HepG2 (cell line): ENCODE measurements around the gene TSGA10IP. TPM values are rescaled to one million over a fixed set of nuclear protein-coding genes. Genes with fewer than 3 reads are reported as not detected.

Source experiments
- ATAC-seq: fragments of 200-7000 bp; cut with Tn5 transposase; 3 replicates; pipeline ENCODE4 v1.9.1; 2020; ENCODE audit warnings: mild to moderate bottlenecking, moderate library complexity
- BruUV-seq: library from RNA; stranded (reverse); fragments of 400-500 nt; replicated peaks from 2 replicates; lab custom pipeline; 2021; lab: Mats Ljungman, UMichigan
- CTCF ChIA-PET: fragments of 300-600 bp; formaldehyde crosslinking; extraction: SDS; loops from one replicate; lab custom pipeline; 2021; ENCODE audit warnings: low total read pairs, inconsistent platforms, low intra/inter-chr PET ratio; lab: Yijun Ruan, JAX
- POLR2A ChIA-PET: fragments of 350-600 bp; sonication (Branson Sonifier 250); formaldehyde crosslinking; loops from one replicate; lab custom pipeline; 2020; ENCODE audit warnings: antibody characterized with exemption, inconsistent platforms; lab: Yijun Ruan, JAX
- DNase-seq: peaks from one replicate; pipeline ENCODE4 v3.0.0-alpha.2; 2015; ENCODE audit warnings: low spot score
- FAIRE-seq: peaks from 3 replicates; lab custom pipeline; 2011; peaks lifted over from hg19 to GRCh38; lab: Jason Lieb, UNC
- H2AFZ ChIP-seq: one replicate; pipeline ENCODE4 v1.6.1; 2011; ENCODE audit warnings: low read length, inconsistent platforms
- H3K27ac ChIP-seq: fragments of 300-600 bp; 3 replicates; pipeline ENCODE4 v1.8.0; 2011; ENCODE audit warnings: mixed run types, mild to moderate bottlenecking, mixed read lengths, low read length, inconsistent platforms; ENCODE audit not compliant: insufficient read depth; ENCODE audit errors: extremely low read length
- H3K27me3 ChIP-seq, 2 experiments: fragments of 200-600 bp in 1 of 2; 2 replicates in 1 of 2; 3 replicates in 1 of 2; pipeline versions ENCODE4 v1.6.0 to v1.8.0; 2011; ENCODE audit warnings: low read length in 2 of 2, mild to moderate bottlenecking in 2 of 2, moderate library complexity in 2 of 2, inconsistent platforms in 1 of 2; ENCODE audit not compliant: insufficient read depth in 2 of 2, control insufficient read depth in 1 of 2
- H3K36me3 ChIP-seq, 2 experiments: fragments of 200-600 bp in 1 of 2; replicated peaks in 1 of 2; 2 replicates in 1 of 2; 3 replicates in 1 of 2; pipeline versions ENCODE4 v1.5.1 to v1.8.0; 2011; ENCODE audit warnings: low read length in 2 of 2, inconsistent platforms in 1 of 2; ENCODE audit not compliant: insufficient read depth in 2 of 2, control insufficient read depth in 1 of 2
- H3K4me1 ChIP-seq: 2 replicates; pipeline ENCODE4 v1.5.1; 2012; ENCODE audit warnings: low read length, inconsistent platforms; ENCODE audit not compliant: insufficient read depth
- H3K4me2 ChIP-seq: 2 replicates; pipeline ENCODE4 v1.6.0; 2011; ENCODE audit warnings: low read depth, low read length, inconsistent platforms
- H3K4me3 ChIP-seq, 3 experiments: fragments of 200-600 bp in 1 of 3; sonication (generic), shearing (Covaris generic) in 1 of 3; replicated peaks in 1 of 3; 2 replicates each; pipeline ENCODE4 v1.5.1; 2011 to 2016; ENCODE audit warnings: low read length in 3 of 3, inconsistent platforms in 2 of 3, low read depth in 2 of 3, mild to moderate bottlenecking in 2 of 3, control low read depth in 1 of 3, mixed read lengths in 1 of 3; ENCODE audit not compliant: insufficient read depth in 1 of 3
- H3K79me2 ChIP-seq: one replicate; pipeline ENCODE4 v1.6.1; 2011; ENCODE audit warnings: low read length, inconsistent platforms; ENCODE audit not compliant: insufficient read depth
- H3K9ac ChIP-seq: 2 replicates; pipeline ENCODE4 v1.6.0; 2011; ENCODE audit warnings: mild to moderate bottlenecking, low read depth, low read length, inconsistent platforms; ENCODE audit not compliant: insufficient read depth
- H3K9me3 ChIP-seq: 2 replicates; pipeline ENCODE4 v1.5.1; 2012; ENCODE audit warnings: mild to moderate bottlenecking, low read length
- H4K20me1 ChIP-seq: 2 replicates; pipeline ENCODE4 v1.6.0; 2011; ENCODE audit warnings: inconsistent platforms, mild to moderate bottlenecking, low read length, moderate library complexity; ENCODE audit not compliant: insufficient read depth
- ARID5B ChIP-seq: IDR thresholded peaks from 2 replicates; pipeline ENCODE4 v1.4.0; 2020; ENCODE audit warnings: mild to moderate bottlenecking, missing genetic modification reagents
- FOSL2 ChIP-seq: sonication (generic); formaldehyde crosslinking; IDR thresholded peaks from 2 replicates; pipeline ENCODE4 v1.4.0; 2020; ENCODE audit warnings: missing genetic modification reagents
- PRPF4 ChIP-seq: fragments of 200-400 bp; formaldehyde crosslinking; IDR thresholded peaks from 2 replicates; pipeline ENCODE4 v1.6.1; 2016; ENCODE audit warnings: low read length, low read depth; ENCODE audit not compliant: poor library complexity, severe bottlenecking
- ZNF768 ChIP-seq: sonication (generic); formaldehyde crosslinking; IDR thresholded peaks from 2 replicates; pipeline ENCODE4 v1.4.0; 2020; ENCODE audit warnings: missing genetic modification reagents
- WGBS: methylation state at CpG from one replicate; pipeline ENCODE4 v1.1.6; 2017; ENCODE audit warnings: low lambda C conversion rate; 5-methylcytosine and 5-hydroxymethylcytosine counted together
- in situ Hi-C: cut with HindIII; loops from 2 replicates; pipeline ENCODE4 v1.10.0; 2017; ENCODE audit warnings: low pct_unique_long_range_greater_than_20kb; ENCODE audit not compliant: extremely low pct_ligation_motif_present
- intact Hi-C: fragments of 100-400 bp; cut with micrococcal nuclease; formaldehyde crosslinking; loops from one replicate; pipeline ENCODE4 v1.10.0; 2022; ENCODE audit not compliant: unreplicated experiment
- polyA plus RNA-seq, 8 experiments: library from polyadenylated mRNA; depleted of rRNA in 3 of 8; stranded (reverse) in 7 of 8; unstranded in 1 of 8; fragments of >200 nt; fragmentation: Illumina TruSeq in 4 of 8; extraction: Trizol in 4 of 8; gene quantifications; 2 replicates each; pipeline versions ENCODE4 v1.2.1 to v1.2.3, GENCODE V29; 2011 to 2016; ENCODE audit warnings: low read depth in 4 of 8, missing spikeins in 1 of 8, mixed read lengths in 1 of 8; ENCODE audit not compliant: insufficient read depth in 1 of 8
- total RNA-seq, 5 experiments: library from RNA; depleted of rRNA; stranded (reverse); fragments of >200 nt; fragmentation: Illumina TruSeq; extraction: Trizol; gene quantifications; 2 replicates each; pipeline ENCODE4 v1.2.3, GENCODE V29; 2016; ENCODE audit warnings: low read depth in 1 of 5

Gene TSGA10IP
- total and polyA plus RNA-seq, 2 of the 13 experiments (the other 11 are each of a cell fraction or from before 2014, with no cell fraction given): not detected

GRCh38 chr11:65895482-65895981, 49.7 kb upstream of the TSGA10IP start:
- no peak for ATAC-seq
- H4K20me1 ChIP-seq: no peaks in the 10 kb centered on the region
- H3K9me3 ChIP-seq: no peaks in the 10 kb centered on the region
- no peak overlapping the region for H3K4me2 ChIP-seq
- no peak overlapping the region for H2AFZ ChIP-seq
- no peak for TF ChIP-seq PRPF4
- no peak for TF ChIP-seq FOSL2 (CRISPR knock-in tag)
- no peak for TF ChIP-seq ARID5B (CRISPR knock-in tag)
- TF ChIP-seq ZNF768 (CRISPR knock-in tag): no peak
- WGBS: 96% methylated on average over 5 of the region's 5 CpGs
- no peak overlapping the region for H3K27ac ChIP-seq
- ChIA-PET CTCF (no interaction called here), POLR2A (no interaction called here)
- no peaks in the 10 kb centered on the region; a peak in 1 of 5 replicates for H3K27me3 ChIP-seq
- peaks cover 43% of the 10 kb centered on the region for H3K4me1 ChIP-seq
- in situ Hi-C loops: no loop called here
- no peak overlapping the region for H3K4me3 ChIP-seq
- FAIRE-seq: no peak
- no TSS peak for BruUV-seq
- H3K9ac ChIP-seq: no peak overlapping the region
- no peak for DNase-seq
- H3K79me2 ChIP-seq: peaks cover 37% of the 10 kb centered on the region
- intact Hi-C loops: no loop called here
- peaks cover 8 to 18% of the 10 kb centered on the region in 2 experiments; a peak in 4 of 5 replicates for H3K36me3 ChIP-seq
